HG03280 (cell line): ENCODE data around the gene GLT8D1.

ENCODE experiments used
- ATAC-seq: cut with Tn5 transposase; IDR thresholded peaks from one replicate; pipeline ENCODE4 v1.9.1; 2021; ENCODE audit warnings: mild to moderate bottlenecking, moderate library complexity; ENCODE audit not compliant: unreplicated experiment

GLT8D1 gene

GRCh38 chr3:52714335-52715302 is 9.0 kb upstream of the GLT8D1 start:
- ATAC-seq = no peak

DNA sequence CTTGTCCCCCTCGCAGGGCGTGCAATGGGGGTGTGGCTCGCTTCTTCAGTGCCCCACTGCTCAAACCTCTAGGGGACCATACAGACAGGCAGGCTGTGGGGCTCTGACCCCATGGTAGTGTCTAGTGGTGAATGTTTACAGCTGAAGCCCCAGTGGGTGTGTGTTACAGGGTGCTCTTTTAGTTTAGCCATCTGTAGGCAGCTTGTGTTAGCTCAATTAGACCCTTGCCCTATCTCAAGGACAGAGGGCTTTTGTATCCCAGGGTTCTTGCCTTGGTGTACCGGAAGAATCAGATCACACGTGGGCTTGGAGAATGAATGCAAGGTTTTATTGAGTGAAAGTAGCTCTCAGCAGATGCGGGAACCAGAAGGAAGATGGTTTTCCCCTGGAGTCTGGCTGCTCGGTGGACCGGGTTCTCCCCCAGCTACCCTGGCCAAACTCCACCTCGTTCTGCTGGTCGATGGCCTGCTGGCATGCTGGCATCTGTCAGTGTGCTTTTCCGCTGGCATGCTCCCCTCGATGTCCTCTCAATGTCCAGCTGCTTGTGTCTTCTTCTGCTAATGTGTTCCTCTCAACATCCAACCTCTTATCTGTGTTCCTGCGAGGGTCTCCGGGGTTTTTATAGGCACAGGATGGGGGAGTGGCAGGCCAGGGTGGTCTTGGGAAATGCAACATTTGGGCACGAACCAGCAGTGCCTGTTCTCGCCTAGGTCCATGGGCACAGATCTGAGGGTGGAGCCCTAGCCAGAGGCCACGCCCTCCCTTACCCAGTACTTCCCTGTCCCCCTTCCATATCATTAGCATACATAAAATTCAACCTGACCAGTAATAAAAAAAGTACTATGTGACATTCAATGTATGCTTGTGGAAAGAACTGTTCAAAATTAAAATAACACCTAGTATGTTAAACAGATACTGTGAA is 7.0 kb upstream of the GLT8D1 start:
- ATAC-seq = no peak

DNA sequence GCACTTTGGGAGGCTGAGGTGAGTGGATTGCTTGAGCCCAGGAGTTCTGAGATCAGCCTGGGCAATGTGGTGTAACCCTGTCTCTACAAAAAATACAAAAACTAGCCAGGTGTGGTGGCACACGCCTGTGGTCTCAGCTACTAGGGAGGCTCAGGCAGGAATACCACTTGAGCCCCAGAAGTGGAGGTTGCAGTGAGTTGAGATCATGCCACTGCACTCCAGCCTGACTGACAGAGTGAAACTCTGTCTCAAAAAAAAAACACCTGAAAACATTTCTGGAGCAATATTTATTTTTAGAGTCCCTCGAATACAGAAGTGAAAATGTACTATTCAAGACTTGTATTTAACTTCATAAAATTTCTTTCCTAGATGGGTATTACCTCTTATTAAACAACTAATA is 4.9 kb upstream of the GLT8D1 start:
- no peak for ATAC-seq

DNA sequence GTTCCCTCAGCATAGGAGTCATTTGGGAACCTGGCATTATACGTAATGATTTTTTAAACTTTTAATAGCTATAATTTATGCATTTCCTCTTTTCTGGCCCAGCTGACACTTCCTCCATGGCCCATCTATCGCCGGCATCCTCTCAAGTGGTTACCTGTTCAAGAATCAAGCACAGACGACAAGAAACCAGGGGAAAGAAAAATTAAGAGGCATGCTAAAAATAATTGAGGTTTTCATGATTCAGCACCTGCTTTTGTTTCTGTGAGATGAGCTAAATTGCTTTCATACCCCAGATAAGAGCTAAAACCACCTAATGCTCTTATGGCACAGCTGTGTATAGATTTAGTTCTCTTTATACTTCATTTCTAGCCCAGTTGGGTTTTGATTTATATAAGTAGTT is 2.0 kb upstream of the GLT8D1 start:
- ATAC-seq = no peak

DNA sequence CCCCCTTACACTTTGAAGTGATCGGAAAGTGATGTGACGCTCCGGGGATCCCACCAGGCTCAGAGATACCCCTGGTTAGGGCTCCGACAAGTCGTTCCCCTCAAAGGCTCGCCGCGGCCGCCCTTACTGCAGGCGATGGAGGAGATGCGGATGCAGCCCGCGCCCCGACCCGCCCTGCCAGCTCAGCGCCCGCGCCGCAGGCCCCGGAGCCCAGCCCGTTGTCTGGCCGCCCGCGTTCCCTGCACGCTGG is 228 bp downstream of the GLT8D1 start:
- no peak for ATAC-seq

DNA sequence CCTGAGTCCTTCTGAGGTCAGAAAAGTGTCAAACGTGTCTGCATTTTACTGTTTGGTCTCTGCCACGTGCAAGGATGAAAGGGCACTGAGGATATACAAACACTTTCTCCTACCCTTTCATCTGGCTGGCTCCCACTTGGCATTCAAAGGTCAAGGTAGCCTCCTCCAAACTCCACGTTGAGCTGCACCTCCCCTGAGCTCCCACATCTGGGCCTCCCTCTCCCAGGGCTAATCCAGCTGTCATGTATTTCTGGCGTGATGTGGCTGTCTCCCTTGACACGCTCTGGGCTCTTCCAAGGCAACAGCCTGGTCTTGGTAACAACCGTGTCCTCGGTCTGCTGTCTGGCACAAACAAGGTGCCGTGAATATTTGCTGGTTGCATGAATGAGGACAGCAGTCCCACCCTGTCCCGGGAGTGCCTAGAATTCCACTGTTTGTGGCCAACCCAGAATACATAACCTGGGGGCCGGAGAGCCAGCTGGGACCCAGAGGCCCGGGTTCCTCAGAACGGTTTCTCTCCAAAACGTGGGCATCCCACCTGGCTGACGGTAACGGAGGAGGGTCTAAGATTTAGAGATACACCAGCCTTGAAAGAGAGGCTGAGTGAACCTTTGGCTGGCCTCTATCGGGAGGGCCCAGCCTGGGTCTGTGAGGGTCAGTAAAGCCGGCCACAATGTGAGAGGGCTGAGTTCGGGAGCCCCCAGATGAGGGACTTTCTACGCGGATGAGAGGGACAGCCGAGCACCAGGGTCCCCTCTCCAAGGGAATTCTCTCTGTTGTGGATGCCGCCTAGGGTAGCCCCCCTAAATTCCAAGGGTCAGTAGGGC is 767 bp downstream of the GLT8D1 start:
- ATAC-seq = no peak

- no peak for ATAC-seq
Measured at GRCh38 chr3:52703341-52703740, 2.2 kb downstream of the GLT8D1 start.

- no peak for ATAC-seq
Measured at GRCh38 chr3:52697632-52697965, 8.0 kb downstream of the GLT8D1 start.

DNA sequence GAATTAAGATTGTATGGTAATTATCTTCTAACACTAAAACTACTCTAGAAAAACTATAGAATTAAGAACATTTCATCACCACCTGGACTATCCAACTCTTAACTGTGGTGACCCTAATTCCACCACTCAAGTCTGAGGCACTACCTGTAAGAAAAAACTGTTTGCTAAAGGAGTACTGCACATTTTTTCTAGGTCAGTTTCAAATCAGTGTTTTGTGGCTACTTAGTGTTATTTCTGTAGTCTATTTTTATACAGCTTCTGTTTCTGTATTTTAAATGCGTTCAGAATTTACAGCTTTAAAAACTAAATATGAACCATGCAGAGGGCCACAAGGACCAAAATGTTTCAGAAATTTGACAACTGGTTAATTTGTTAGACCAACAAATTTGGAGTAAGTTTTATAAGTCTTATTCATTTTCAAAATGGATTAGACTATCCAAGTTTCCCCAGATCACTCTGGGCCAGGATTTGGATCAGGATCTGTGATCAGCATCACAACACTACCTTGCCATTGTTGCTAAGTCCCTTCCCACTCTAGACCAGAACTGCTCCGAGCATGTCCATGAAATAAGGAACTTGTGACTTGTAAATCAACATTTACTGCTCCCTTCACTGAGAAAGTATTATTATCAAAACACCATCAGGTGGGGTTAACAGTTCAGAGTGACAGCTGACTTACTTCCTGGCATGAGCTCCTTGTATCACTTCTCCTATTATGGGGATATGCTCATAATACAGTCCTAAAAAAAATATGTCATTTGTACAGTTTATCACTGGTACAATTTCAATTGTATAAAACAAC is 8.6 kb downstream of the GLT8D1 start:
- ATAC-seq = no peak

DNA sequence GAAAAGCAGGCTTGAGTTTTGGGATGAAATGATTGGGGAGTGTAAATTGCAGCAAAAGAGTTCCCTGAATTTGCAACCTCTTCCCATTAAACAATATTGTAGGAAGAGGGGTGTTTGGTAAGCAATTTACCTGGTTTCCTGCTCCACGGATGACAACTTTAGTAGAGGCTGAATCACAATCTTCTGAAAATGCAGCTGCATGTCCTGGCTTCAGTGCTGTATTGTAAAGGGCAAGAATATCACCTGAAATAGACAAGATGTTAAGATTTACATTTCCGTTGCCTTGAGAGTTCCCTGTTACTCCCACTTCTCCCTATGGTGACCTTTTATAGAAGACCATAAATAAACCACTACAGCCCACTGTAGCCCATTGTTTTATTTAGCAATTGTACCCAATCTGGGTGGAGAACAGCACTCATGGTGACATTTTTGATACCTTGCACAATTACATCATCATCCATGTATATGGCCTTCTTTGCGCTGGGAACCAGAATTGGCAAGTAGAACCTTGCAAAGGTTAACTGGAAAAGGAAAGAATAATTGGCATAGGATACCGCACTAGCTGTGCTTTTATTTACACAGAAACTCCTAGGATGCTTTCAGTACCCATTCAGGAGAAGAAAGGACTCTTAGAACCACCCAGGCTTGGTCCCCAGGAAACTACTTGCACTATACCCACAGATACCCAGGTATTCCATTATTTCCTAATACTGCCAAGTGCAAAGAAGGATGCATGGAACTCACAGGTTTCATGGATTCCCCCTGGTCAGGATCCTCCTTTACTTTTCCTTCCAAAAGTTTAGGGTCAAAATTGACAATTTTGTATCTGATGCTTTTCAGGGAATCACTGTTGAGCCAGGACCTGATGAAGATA is 9.6 kb downstream of the GLT8D1 start:
- no peak for ATAC-seq

DNA sequence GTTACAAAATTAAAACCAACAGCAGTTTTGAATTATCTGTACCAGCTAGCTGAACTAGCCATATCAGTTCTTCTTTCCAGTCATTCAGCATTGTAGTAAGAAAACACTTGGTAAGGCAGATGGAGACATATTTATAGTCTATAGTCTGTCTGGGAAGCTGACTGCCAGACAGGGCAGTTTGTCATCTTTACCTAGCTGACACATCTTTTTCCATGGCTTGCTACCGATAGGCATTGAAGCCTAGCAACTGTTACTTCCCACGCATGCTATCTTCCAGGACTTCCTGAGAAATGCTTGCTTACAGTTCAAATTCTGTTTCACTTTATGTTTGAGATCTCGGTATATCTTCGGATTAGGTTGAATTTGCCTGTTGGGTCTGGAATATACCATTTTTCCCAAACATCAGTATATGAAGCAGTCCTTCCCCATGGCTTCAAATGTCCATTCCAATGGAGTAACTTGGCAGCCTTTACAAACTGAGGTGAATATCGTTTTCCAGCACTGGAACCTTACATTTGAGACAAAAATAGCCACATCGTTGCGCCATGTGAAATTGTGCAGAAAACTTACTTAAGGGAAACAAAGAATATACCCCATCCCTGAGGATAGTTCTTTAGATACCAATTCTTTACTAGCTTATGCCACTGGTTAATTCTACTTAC is 10.9 kb downstream of the GLT8D1 start:
- ATAC-seq = no peak

GRCh38 chr3:52693071-52693470 is 12.5 kb downstream of the GLT8D1 start:
- no peak for ATAC-seq

GRCh38 chr3:52690560-52690959 is 15.0 kb downstream of the GLT8D1 start:
- no peak for ATAC-seq

- ATAC-seq = no peak
Measured at GRCh38 chr3:52689151-52689550, 16.4 kb downstream of the GLT8D1 start.

- no peak for ATAC-seq
Measured at GRCh38 chr3:52688266-52688665, 17.3 kb downstream of the GLT8D1 start.

DNA sequence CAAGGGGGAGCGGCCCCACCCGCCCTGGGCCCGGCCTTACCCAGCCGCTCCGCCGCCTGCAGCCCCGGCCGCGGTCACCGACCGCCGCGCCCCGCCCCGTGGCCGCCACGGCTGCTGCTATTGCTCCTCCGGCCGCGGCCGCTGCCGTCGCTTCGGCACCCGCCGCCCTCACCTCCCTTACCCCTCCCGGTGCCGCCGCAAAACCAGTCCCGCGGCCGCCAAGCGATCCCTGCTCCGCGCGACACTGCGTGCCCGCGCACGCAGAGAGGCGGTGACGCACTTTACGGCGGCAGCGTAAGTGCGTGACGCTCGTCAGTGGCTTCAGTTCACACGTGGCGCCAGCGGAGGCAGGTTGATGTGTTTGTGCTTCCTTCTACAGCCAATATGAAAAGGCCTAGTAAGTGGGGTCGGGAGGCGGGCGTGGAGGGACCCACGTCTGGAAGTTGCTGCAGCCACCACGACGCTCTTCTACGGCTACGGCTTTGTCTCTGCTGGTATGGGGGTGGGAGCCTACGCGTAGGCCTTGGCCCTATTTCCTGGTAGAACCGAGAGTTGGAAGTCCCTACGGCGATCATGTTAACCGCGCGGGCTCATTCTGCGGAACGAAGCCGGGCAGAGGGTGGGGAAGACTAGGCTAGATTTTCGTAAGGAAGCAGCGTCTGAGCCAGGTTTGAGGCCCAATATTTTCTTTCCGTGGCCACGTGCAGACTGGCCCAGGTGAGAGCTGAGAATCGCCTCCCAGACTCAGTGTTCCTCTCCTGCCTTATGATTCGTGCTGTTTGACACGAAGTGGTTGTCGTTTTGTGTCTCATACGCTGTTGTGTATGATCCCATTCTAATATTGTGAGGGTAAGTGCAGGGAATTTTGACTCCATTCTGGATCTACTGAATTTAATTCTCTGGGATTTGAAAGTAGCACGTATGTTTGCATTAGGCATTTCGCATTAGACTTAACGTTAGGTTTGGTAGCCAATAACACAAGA is 19.6 kb downstream of the GLT8D1 start, which contains the start of the genes GNL3 and PBRM1:
GNL3 (plus strand) TSS at position 324 of the 983 bp plus-strand sequence; CDS start at position 385, 61 bp downstream.
PBRM1 (minus strand) TSS at position 205 of the 983 bp plus-strand sequence.
- ATAC-seq = peak; percentile 76

DNA sequence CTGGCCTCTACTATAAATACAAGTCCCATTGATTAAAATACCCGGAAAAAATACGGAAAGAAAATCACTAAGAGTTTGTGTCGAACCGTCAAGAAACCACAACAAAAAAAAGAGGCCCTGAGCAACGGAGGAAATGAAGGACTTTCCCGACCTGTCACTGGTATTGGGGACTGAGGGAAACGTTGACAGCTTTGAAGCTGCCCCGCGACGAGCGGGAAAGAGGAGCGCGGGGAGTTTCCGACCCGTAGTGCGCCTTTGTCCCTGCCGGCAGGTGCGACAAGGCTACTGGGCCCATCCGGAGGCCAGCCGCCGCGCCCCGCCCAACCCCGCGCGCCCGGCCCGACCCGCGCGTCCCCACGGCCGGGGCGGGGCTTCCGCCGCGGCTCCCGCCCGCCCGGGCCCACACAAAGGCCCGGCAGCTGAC is 20.3 kb downstream of the GLT8D1 start:
- peak; percentile 80 for ATAC-seq
